OCI-LY1 (cell line): ENCODE data around the gene ABR.

ENCODE experiments used
- CTCF ChIP-seq: fragments of 200-600 bp; sonication (generic), shearing (Covaris generic); IDR thresholded peaks from 2 replicates; pipeline ENCODE4 v1.5.1; 2017; ENCODE audit warnings: mild to moderate bottlenecking, antibody characterized with exemption, low read length, moderate library complexity, mixed read lengths
- EZH2 ChIP-seq: fragments of 200-600 bp; sonication (generic), shearing (Covaris generic); IDR thresholded peaks from 2 replicates; pipeline ENCODE4 v1.8.0; 2017; ENCODE audit warnings: borderline replicate concordance, mixed run types, mild to moderate bottlenecking, antibody characterized with exemption, low read length, moderate library complexity, mixed read lengths

DNA sequence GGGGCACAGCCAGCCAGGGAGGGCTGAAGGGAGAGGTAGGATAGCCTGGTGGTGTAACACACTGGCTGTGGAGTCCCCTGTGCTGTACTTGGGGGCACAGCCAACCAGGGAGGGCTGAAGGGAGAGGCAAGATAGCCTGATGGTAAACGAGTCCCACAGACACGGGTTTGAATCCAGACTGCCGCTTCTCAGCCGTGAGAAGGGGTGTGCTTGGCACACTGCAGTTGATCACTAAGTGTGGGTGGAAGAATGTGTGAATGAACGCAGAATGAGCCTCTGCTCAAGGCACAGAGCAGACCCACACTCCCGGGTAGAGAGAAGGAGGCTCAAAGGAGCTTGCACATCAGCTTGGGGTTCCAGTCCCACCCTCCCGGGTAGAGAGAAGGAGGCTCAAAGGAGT lies 111.4 kb downstream of the ABR start:
- TF ChIP-seq CTCF (no peak), EZH2 (no peak)
